Trophoblast cell (in vitro differentiated cells and primary cell): Measurements from ENCODE around the gene EFNA3.
A peak's percentile ranks its signal among the peaks of the same experiment; 100 is the strongest.

Source experiments
- DNase-seq, 2 donors: peaks; one replicate each; pipeline ENCODE4 v3.0.0-alpha.2; 2016
- H2AFZ ChIP-seq: 2 replicates; pipeline ENCODE4 v1.6.1; 2013; ENCODE audit warnings: low read length, moderate library complexity, mild to moderate bottlenecking; ENCODE audit not compliant: insufficient read depth, poor library complexity
- H2AK5ac ChIP-seq: 2 replicates; pipeline ENCODE4 v1.6.1; 2013; ENCODE audit warnings: mild to moderate bottlenecking, low read length
- H2BK120ac ChIP-seq: 2 replicates; pipeline ENCODE4 v1.6.1; 2013; ENCODE audit warnings: low read length, mild to moderate bottlenecking, moderate library complexity; ENCODE audit not compliant: insufficient read depth, poor library complexity
- H2BK12ac ChIP-seq: 2 replicates; pipeline ENCODE4 v1.6.1; 2013; ENCODE audit warnings: mild to moderate bottlenecking, low read length, moderate library complexity
- H2BK5ac ChIP-seq: 2 replicates; pipeline ENCODE4 v1.6.1; 2013; ENCODE audit warnings: low read length, low read depth, moderate library complexity, mild to moderate bottlenecking; ENCODE audit not compliant: poor library complexity
- H3K14ac ChIP-seq: 2 replicates; pipeline ENCODE4 v1.6.1; 2013; ENCODE audit warnings: mild to moderate bottlenecking, low read length
- H3K18ac ChIP-seq: 2 replicates; pipeline ENCODE4 v1.6.1; 2013; ENCODE audit warnings: mild to moderate bottlenecking, low read length
- H3K23ac ChIP-seq: 2 replicates; pipeline ENCODE4 v1.6.1; 2013; ENCODE audit warnings: low read length
- H3K27ac ChIP-seq: 2 replicates; pipeline ENCODE4 v1.5.1; 2013; ENCODE audit warnings: low read depth, mild to moderate bottlenecking, inconsistent platforms, low read length, moderate library complexity
- H3K27me3 ChIP-seq: 2 replicates; pipeline ENCODE4 v1.6.1; 2013; ENCODE audit warnings: inconsistent platforms, mild to moderate bottlenecking, low read length, moderate library complexity; ENCODE audit not compliant: insufficient read depth
- H3K36me3 ChIP-seq, 2 experiments: 1 replicate in 1 of 2; 2 replicates in 1 of 2; pipeline ENCODE4 v1.6.1; 2013; ENCODE audit warnings: low read length in 2 of 2, mild to moderate bottlenecking in 2 of 2, moderate library complexity in 1 of 2; ENCODE audit not compliant: insufficient read depth in 2 of 2, control insufficient read depth in 1 of 2
- H3K4ac ChIP-seq: 2 replicates; pipeline ENCODE4 v1.6.1; 2013; ENCODE audit warnings: low read depth, mild to moderate bottlenecking, low read length, moderate library complexity
- H3K4me1 ChIP-seq, 2 experiments: 1 replicate in 1 of 2; 2 replicates in 1 of 2; pipeline ENCODE4 v1.6.1; 2013; ENCODE audit warnings: low read length in 2 of 2, mild to moderate bottlenecking in 2 of 2, moderate library complexity in 1 of 2; ENCODE audit not compliant: insufficient read depth in 2 of 2, control insufficient read depth in 1 of 2
- H3K4me2 ChIP-seq: 2 replicates; pipeline ENCODE4 v1.6.1; 2013; ENCODE audit warnings: inconsistent platforms, mild to moderate bottlenecking, low read length, moderate library complexity
- H3K4me3 ChIP-seq: 2 replicates; pipeline ENCODE4 v1.5.1; 2013; ENCODE audit warnings: mild to moderate bottlenecking, low read depth, low read length, inconsistent platforms
- H3K79me1 ChIP-seq: one replicate; pipeline ENCODE4 v1.6.1; 2013; ENCODE audit warnings: low read length
- H3K79me2 ChIP-seq: 2 replicates; pipeline ENCODE4 v1.6.1; 2013; ENCODE audit warnings: low read length, mild to moderate bottlenecking; ENCODE audit not compliant: control insufficient read depth, insufficient read depth, poor library complexity
- H3K9ac ChIP-seq: 2 replicates; pipeline ENCODE4 v1.6.1; 2013; ENCODE audit warnings: mild to moderate bottlenecking, low read length
- H3K9me3 ChIP-seq: 2 replicates; pipeline ENCODE4 v1.6.1; 2013; ENCODE audit warnings: low read depth, mild to moderate bottlenecking, control low read depth, inconsistent platforms, low read length; ENCODE audit not compliant: insufficient read depth
- H4K12ac ChIP-seq: 2 replicates; pipeline ENCODE4 v1.6.1; 2013; ENCODE audit warnings: low read depth, mild to moderate bottlenecking, low read length, moderate library complexity
- H4K8ac ChIP-seq: 2 replicates; pipeline ENCODE4 v1.6.1; 2013; ENCODE audit warnings: low read depth, mild to moderate bottlenecking, low read length, moderate library complexity
- H4K91ac ChIP-seq: one replicate; pipeline ENCODE4 v1.6.1; 2013; ENCODE audit warnings: low read depth, mild to moderate bottlenecking, low read length, moderate library complexity
- WGBS: extraction: QIAGEN DNeasy Blood & Tissue Kit; methylation state at CpG from one replicate; pipeline ENCODE4 v1.1.7; 2013; ENCODE audit warnings: missing lambda C conversion rate; ENCODE audit not compliant: insufficient read length, insufficient coverage; ENCODE audit errors: extremely low coverage; 5-methylcytosine and 5-hydroxymethylcytosine counted together

Gene EFNA3

DNA sequence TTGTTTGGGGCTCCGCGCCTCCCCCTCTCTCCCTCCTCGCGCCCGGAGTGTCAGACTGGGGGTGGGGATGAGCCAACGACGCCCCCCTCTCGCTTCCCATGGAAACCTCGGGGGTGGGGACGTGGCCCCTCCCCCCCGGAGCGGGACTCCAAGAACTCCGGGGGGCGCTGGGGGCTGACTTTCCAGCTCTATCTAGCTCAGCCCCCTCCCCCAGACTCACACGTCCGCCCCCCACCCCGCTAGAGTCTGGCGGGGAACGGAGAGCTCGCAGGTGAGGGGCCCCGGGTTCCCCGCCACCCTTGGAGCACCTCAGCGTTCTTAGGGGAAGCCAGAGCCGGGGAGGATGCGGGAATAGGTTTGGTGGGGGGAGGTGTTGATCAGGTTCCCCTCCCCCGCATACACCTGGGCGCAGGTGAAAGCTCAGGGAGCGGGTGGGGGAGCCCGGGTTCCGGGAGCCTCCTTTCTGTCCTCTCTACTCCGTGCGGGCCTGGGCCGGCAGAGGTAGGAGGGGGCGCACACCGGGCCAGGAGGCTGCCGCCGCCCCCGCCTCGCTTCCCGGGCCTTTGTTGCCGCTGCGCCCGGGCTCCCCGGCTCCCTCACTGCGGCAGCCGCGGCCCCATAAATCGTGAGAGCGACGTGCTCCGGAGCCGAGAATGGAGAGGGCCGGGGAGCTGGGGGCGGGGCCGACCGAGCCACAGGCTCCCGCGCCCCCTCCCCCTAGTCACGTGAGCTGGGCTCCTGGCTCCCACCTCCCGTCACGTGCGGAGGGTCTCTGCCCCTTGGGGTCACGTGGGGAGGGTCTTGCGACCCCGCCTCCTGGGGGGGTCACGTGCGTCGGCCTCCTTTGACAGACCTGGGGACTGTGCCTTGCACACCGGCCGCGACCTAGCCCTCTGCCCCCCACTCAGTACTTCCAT, 1.9 kb downstream of the EFNA3 start:
- no peaks in the 10 kb centered on the region for H3K36me3 ChIP-seq
- no peak overlapping the region for H3K4me3 ChIP-seq
- no peak overlapping the region for H4K8ac ChIP-seq
- no CpG with 5 or more reads among the region's 71 CpGs for WGBS
- H3K27ac ChIP-seq: no peak overlapping the region
- peak overlapping the region; percentile 79 for H3K4me2 ChIP-seq
- no peak overlapping the region for H3K14ac ChIP-seq
- H3K23ac ChIP-seq: peak overlapping the region; percentile 15
- H2AFZ ChIP-seq: no peak overlapping the region
- no peak overlapping the region for H3K18ac ChIP-seq
- H2BK12ac ChIP-seq: no peak overlapping the region
- H3K4ac ChIP-seq: no peak overlapping the region
- H2AK5ac ChIP-seq: no peak overlapping the region
- H3K27me3 ChIP-seq: peaks cover 51% of the 10 kb centered on the region
- H4K12ac ChIP-seq: no peak overlapping the region
- H3K9me3 ChIP-seq: peaks cover 8% of the 10 kb centered on the region
- no peak for DNase-seq
- H2BK5ac ChIP-seq: no peak overlapping the region
- no peak overlapping the region for H2BK120ac ChIP-seq
- no peak overlapping the region for H3K9ac ChIP-seq
- peaks cover 4% of the 10 kb centered on the region for H3K79me1 ChIP-seq
- H3K79me2 ChIP-seq: no peaks in the 10 kb centered on the region
- H3K4me1 ChIP-seq: peaks cover 23 to 35% of the 10 kb centered on the region in 2 experiments
- no peak overlapping the region for H4K91ac ChIP-seq

DNA sequence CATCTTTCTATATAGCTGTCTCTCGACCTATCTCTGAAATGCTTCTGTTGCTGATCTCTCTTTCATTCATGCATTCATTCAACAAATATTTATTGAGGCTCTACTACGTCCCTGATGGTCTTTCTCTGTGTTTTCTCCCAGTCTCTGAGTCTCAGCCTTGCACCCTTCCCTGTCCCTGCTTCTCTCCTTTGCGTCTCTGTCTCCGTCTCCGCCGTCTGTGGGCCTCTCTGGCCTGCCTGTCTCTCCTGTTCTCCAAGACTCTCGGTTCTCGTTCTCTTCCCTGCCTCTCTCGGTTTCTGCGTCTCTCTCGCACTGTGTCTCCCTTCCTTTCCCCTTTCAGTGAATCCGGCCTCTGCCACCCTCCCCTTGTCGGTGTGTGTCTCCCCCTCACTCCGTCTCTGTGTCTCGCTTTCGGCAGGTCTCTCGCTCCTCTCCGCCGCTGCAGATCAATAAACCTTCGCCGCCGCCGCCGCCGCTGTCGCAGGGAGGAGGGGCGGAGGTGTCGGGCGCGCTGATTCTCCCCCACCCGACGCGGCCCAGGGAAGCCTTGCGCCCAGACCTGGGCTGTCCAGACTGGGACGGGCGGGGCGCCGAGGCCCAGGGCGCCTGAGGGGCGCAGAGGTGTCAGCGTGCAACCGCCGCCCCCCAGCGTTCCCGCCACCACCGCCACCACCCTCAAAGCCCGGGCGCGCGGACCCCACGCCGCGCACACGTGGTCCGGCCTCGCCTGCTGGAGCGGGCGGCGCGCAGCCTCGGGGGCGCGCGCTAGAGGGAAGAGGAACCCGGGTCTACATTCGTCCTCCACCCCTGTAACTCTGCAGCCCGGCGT, 3.0 kb downstream of the EFNA3 start:
- H3K36me3 ChIP-seq: no peaks in the 10 kb centered on the region
- H3K4me3 ChIP-seq: no peak overlapping the region
- H2BK12ac ChIP-seq: no peak overlapping the region
- H3K79me2 ChIP-seq: no peaks in the 10 kb centered on the region
- H3K27ac ChIP-seq: no peak overlapping the region
- H2AK5ac ChIP-seq: no peak overlapping the region
- DNase-seq: no peak
- no peak overlapping the region for H4K12ac ChIP-seq
- H3K23ac ChIP-seq: no peak overlapping the region
- H2BK120ac ChIP-seq: no peak overlapping the region
- H2AFZ ChIP-seq: no peak overlapping the region
- no peak overlapping the region for H4K91ac ChIP-seq
- H3K4me2 ChIP-seq: peak overlapping the region; percentile 79
- peaks cover 8% of the 10 kb centered on the region for H3K9me3 ChIP-seq
- WGBS: no CpG with 5 or more reads among the region's 68 CpGs
- no peak overlapping the region for H2BK5ac ChIP-seq
- no peak overlapping the region for H3K14ac ChIP-seq
- H4K8ac ChIP-seq: no peak overlapping the region
- no peak overlapping the region for H3K4ac ChIP-seq
- H3K9ac ChIP-seq: no peak overlapping the region
- H3K79me1 ChIP-seq: peaks cover 5% of the 10 kb centered on the region
- H3K18ac ChIP-seq: no peak overlapping the region
- peaks cover 29 to 41% of the 10 kb centered on the region in 2 experiments for H3K4me1 ChIP-seq
- peaks cover 51% of the 10 kb centered on the region for H3K27me3 ChIP-seq

DNA sequence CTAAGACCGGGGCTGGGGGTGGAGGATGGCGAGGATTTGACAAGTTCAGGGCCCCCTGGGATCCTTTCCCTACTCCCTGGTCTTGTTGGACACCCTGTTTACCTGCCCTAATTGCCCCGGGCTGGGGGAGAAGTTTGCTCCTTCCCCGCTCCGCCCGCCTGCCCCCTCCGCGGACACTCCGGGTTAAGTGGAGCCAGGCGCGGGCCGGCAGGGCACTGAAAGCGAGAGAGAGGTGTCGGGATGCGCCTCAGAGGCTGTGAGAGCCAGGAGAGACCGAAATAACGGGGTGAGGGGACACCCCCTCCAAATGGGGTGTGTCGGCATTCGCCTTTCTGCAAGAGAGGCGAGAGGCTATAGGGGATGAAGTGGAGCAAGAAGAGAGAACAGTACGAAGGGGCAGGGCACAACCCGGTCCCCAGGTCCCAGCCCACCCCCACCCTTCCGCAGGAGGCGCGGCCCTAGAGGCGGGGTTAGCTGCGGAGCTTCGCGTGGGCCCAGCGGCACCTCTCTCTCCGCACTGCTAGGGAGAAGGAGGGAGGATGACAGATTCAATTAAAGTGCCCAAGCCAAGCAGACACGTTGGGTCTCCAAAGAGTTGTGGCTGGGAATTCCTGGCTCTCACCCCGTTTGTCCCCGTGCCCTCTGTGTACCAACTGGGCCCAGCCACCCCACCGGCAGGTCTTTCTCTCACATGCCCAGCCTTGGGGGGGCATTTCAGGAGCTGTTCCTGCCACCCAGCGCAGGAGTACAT, 3.8 kb downstream of the EFNA3 start:
- Histone ChIP-seq H3K4ac (no peak overlapping the region), H3K79me2 (no peaks in the 10 kb centered on the region), H3K27me3 (peaks cover 51% of the 10 kb centered on the region), H2BK12ac (no peak overlapping the region), H3K14ac (no peak overlapping the region), H2BK120ac (no peak overlapping the region), H4K8ac (no peak overlapping the region), H3K4me3 (no peak overlapping the region), H3K36me3 (no peaks in the 10 kb centered on the region), H3K23ac (no peak overlapping the region), H3K18ac (no peak overlapping the region), H2BK5ac (no peak overlapping the region), H3K4me2 (peak overlapping the region; percentile 33), H4K91ac (no peak overlapping the region), H4K12ac (no peak overlapping the region), H2AFZ (no peak overlapping the region), H3K4me1 (peaks cover 29 to 41% of the 10 kb centered on the region in 2 experiments), H3K9ac (no peak overlapping the region), H3K27ac (no peak overlapping the region), H2AK5ac (no peak overlapping the region), H3K79me1 (peaks cover 5% of the 10 kb centered on the region), H3K9me3 (peaks cover 8% of the 10 kb centered on the region)
- no CpG with 5 or more reads among the region's 36 CpGs for WGBS
- no peak for DNase-seq

DNA sequence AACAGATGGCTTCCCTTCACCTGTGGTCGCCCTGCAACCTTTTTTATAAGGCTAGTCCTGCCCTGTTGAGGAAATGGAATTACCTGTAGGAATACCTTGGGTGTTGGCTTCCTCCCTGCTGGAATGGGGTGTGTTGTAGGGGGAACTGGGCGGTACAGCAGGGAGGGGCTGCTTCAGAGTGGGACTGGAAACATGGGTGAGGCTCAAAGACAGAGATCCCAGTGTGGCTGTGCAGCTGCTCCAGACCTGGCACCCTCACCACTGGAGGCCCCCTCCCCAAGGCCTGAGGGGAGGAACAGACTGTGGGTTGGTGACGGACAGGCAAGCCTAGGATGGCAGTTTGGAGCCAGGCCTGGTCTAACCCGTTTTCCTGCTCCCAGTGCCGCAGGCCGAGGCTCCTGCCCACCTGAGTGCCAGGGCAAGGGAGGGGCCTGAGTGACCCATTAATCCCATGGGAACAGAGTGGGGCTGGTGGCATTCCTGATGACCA, 4.5 kb downstream of the EFNA3 start:
- Histone ChIP-seq H2AFZ (no peak overlapping the region), H3K4ac (no peak overlapping the region)
- no CpG with 5 or more reads among the region's 6 CpGs for WGBS

More for the DNA sequence above, 4.5 kb downstream of the EFNA3 start:
- Histone ChIP-seq H2BK5ac (no peak overlapping the region), H3K18ac (no peak overlapping the region), H3K14ac (no peak overlapping the region), H3K4me1 (peaks cover 29 to 41% of the 10 kb centered on the region in 2 experiments), H3K4me2 (no peak overlapping the region), H3K79me2 (no peaks in the 10 kb centered on the region), H3K27ac (no peak overlapping the region), H3K27me3 (peaks cover 51% of the 10 kb centered on the region), H2AK5ac (no peak overlapping the region), H2BK120ac (no peak overlapping the region), H3K9me3 (peaks cover 8% of the 10 kb centered on the region), H4K12ac (no peak overlapping the region), H3K9ac (no peak overlapping the region), H4K91ac (no peak overlapping the region), H2BK12ac (no peak overlapping the region), H4K8ac (no peak overlapping the region), H3K79me1 (peaks cover 5% of the 10 kb centered on the region), H3K23ac (no peak overlapping the region), H3K36me3 (no peaks in the 10 kb centered on the region), H3K4me3 (no peak overlapping the region)
- DNase-seq: no peak
